RCC 7860 (cell line): ENCODE data around the gene CARD19.
A peak's percentile ranks its signal among the peaks of the same experiment; 100 is the strongest.
"Not testable (repeated sequence)": the region's sequence is repeated elsewhere in the genome, so short reads cannot be mapped to it uniquely, and the experiment has no call there.

Experiments
- DNase-seq: peaks from one replicate; pipeline ENCODE4 v3.0.0-alpha.2; 2015; ENCODE audit warnings: low spot score
- FAIRE-seq: peaks from 2 replicates; lab custom pipeline; 2012; peaks lifted over from hg19 to GRCh38; lab: Jason Lieb, UNC

CARD19 gene

DNA sequence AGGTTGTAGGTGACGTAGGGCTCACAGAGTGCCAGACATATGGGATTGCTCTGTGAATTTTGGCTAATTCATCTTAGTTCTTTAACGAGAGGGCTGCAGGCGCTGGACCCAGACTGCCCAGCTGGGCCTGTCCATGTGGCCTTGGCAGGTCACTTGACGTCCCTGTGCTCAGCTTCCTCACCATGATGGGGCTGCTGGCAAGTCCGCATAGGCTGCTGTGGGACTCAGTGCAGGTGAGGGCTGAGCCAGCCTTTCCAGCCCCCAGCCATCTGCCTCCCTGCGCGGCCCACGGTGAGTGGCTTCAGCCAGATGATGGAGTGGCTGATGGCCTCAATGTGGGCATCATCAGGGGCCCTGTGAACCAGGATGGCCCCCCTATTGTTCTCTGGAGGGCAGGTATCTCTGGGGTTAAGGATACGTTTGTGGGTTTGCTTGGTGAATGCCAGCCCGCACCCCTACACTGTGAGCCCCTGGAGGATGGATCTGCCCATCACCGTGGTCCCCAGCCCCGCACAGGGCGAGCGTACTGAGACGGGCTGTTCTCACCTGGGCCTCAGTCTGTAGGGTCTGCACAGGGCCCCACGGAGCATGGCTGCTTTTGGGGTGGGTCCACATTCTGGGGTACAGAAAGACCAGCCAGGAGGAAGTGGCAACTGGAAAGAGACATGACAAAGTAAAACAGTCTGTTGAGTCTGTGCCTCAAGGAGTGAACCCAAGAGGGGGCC lies 3.7 kb downstream of the CARD19 start:
- DNase-seq (no peak), FAIRE-seq (no peak)

DNA sequence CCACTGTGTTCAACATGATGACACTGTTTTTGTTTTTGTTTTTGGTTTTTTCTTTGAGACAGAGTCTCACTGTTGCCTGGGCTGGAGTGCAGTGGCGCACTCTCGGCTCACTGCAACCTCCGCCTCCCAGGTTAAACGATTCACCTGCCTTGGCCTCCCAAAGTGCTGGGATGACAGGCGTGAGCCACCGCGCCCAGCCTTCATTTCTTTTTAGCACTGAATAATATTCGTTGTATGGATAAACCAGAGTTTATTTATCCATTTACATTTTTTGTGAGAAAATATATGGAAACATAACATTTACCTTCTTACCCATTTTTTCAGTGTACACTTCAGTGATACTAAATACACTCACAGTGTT lies 4.2 kb downstream of the CARD19 start:
- DNase-seq, result no peak
- no peak for FAIRE-seq

DNA sequence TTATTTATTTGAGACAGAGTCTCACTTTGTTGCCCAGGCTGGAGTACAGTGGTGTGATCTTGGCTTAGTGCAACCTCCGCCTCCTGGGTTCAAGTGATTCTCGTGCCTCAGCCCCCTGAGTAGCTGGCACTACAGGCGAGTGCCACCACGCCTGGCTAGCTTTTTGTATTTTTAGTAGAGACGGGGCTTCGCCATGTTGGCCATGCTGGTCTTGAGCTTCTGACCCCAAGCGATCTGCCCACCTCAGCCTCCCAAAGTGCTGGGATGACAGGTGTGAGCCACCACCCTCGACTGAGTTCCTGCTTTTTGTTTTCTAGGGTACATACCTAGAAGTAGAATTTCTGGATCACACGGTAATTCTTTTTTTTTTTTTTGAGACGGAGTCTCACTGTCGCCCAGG lies 5.1 kb downstream of the CARD19 start:
- DNase-seq, FAIRE-seq: not testable (repeated sequence)

DNA sequence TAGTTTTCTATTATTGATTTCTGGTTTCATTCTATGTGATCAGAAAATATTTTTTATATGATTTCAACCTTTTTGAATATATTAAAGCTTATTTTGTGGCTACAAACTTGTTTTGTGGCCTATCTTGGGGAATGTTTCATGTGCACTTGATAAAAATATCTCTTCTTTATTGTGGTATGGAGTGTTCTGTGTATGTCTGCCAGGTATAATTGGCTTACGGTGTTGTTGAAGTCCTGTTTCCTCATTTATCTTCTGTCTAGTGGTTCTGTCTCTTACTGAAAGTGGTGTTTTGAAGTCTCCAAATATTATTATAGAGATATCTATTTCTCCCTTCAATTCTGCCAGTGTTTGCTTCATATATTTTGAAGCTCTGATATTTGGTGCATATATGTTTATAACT lies 9.6 kb downstream of the CARD19 start:
- no peak for DNase-seq
- no peak for FAIRE-seq

DNA sequence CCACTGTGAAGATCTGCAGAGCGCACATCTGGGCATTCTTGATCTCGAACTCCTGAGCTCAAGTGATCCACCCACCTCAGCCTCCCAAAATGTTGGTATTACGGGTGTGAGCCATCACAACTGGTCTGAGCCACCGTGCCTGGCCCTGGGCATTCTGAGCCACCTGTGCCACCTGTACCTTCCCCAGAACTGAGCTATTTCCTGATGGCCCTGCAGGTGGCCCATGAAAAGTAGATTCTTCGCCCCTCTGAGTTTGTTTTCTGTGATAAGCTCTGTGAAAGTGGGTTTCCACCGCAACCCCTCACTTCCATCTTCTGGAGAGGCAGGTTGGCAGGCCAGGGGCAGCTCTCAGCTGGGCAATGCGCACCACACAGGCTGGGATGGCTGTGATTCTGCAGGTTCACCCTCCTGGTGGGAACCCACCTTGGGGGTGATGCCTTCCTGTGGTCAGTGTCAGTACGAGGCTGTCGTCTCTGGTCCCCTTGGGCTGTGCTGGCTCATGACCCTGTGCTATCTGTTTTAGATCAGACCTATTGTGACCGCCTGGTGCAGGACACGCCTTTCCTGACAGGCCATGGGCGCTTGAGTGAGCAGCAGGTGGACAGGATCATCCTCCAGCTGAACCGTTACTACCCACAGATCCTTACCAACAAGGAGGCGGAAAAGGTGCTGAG lies 11.3 kb downstream of the CARD19 start:
- FAIRE-seq (no peak), DNase-seq (no peak)

DNA sequence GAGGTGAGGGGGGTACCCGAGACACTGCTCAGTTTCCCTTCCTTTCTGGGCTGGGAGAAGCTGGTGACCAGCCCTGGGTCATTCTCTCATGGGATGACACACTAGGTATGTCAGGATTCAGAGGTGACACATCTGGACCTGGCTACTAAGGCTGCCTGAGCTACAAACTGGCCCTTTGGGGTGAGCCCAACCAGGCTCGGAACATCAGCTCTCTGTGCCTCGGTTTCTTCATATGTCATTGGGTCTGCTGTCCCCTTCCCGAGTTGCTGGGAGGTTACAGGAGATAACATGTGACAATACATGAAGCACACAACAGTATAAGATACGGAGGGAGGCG lies 11.8 kb downstream of the CARD19 start:
- FAIRE-seq, result no peak
- no peak for DNase-seq

DNA sequence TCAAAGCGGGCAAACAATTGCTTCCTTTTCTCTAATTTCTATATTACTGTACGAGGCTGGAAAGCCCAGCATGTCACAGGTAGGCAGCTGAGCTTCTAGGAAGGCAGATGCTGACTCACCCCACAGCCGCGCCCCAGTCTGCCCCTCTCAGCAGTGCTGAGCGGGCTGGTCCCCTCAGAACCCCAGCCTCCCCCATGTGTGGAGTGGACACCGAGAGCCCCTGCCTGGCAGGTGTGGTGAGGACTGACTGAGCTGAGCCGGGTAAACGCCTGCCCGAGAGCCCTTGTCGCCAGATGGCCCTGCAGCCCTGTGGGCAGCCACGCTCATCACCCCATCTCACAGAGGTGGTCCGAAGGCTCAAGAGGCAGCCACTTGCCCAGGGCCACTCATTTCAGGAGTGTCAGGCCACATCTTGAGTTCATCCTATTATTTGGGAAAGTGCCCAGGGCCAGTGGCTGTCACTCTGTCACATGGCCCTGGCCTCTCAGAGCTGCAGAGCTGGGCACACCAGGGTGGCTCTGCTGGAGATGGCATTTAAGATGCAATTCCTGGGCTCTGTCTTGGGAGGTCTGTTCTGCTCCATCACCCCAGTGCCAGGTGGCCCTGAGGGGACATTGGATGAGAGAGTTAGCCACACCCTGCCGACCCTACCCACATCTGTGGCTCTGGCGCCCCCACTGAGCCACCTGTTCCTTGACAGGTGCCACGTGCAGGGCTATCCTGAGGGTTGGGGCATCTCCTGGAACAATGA lies 12.4 kb downstream of the CARD19 start:
- FAIRE-seq, result no peak
- DNase-seq, result no peak

DNA sequence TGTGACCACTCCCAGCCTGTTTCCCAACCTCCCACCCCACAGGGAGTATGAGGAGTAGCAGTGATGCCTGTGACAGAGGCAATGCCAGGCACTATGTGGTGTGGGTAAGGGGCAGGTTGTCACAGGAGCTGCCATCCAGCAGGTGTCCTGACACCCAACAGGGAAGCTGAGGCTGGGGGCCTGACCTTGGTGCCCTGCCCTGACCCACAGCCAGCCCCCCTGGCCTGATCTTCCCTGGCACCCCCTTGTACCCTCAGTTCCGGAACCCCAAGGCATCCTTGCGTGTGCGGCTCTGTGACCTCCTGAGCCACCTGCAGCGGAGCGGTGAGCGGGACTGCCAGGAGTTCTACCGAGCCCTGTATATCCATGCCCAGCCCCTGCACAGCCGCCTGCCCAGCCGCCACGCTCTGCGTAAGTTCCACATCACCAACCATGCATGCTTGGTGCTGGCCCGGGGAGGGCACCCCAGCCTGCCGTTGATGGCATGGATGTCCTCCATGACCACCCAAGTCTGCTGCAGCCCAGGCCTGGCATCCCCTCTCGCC lies 14.4 kb downstream of the CARD19 start:
- DNase-seq (no peak), FAIRE-seq (no peak)

DNA sequence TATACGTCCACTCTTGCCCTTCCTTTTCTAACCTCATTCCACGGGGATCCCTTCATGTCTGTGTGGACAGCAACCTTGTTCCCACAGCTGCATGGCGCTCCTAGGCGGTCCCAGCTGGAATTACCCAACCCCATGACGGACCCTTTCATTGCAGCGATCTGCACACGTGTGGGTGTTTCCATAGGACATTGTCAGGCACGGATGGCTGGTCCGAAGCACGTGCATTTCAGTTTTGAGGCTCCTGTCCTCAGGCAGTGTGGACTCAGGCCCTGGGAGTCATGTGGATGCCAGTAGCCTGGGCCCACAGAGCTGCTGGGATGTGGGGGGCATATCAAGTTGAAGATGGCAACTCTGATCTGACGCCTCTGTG lies 15.0 kb downstream of the CARD19 start:
- FAIRE-seq (no peak), DNase-seq (no peak)

DNA sequence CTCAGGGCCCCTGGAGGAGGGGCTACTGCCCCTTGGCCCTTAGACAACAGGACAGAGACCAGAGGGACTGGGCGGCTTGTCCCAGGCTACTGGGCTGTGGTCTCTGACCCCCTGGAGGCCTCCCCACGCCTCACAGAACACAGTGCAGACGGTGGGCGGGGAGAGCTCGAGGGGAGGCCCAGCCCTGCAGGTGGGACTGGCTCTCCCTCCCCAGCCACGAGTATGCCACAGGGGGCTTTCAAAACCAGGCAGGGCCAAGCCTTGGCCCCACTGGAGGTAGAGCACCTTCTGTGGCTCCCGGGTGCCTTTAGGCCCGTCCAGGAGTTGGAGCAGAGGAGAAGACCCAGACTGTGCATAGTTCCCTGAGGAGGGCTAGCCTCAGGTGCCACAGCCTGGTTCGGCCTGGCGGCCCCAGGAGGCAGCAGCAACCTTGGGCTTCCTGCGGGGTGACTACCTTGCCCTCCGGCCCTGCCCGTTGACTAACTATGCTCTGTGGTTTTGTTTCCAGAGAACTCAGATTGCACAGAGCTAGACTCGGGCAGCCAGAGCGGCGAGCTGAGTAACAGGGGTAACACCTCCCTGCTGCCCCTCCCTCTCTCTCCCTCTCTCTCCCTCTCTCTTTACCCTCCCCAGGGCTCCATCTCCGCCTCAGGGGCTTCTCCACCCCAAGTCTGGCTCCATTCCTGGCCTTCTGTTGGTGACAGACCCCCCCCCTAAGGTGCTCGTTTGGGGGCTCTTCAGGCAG lies 15.5 kb downstream of the CARD19 start:
- FAIRE-seq (no peak), DNase-seq (peak; percentile 43)

DNA sequence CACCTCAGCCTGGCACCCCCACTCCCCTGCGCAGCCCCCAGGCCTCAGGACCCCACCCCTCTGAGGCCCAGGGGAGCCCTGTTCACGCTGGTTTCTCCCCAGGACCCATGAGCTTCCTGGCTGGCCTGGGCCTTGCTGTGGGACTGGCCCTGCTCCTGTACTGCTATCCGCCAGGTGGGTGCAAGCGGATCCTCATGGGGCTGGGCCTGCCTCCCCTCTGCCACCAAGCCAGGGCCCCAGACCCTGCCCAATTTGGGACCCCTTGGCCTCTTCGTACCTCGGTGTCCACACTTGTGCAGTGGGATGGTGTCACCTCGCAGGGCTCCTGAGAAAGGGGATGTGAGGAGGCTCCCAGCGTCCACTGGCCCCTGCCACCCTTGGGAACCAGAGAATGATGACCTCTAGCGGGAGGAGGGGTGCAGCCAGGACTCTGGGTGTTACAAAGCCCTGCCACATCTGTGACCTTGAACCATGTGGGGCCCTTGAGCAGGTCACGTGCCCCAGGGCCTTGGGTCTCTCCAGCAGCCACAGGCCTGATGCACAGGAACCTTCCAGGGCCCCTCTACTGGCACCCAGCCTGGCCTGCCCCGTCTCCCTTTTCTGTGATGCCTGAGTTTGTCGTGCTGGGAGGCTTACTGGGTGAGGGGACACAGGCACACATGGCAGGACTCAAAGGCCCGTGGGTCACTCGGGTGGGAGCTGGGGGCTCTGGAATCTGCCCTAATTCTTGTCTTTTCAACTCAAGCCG lies 16.3 kb downstream of the CARD19 start:
- FAIRE-seq, result no peak

DNA sequence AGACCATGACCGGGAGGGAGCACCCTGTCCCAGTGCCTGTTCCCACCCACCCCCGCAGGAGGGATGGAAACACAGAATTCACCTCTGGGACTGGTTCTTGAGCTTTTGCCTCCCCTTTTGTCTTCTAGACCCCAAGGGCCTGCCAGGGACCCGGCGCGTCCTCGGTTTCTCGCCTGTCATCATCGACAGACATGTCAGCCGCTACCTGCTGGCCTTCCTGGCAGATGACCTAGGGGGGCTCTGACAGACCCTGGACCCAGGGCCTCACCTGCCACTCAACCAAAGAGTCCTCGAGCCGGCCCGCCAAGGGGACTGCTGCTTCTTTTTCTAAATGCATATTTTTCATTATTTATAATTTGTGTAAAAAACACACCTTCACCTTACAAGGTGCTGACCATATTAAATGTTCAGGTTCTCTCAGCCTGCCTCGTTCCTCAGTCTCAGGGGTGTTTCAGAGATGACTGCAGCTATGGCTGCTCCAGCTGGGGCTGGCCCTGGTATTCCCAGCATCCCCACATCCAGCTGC lies 16.9 kb downstream of the CARD19 start:
- no peak for DNase-seq
- FAIRE-seq, result no peak

More for the DNA sequence above, 16.3 kb downstream of the CARD19 start:
- DNase-seq, result no peak

DNA sequence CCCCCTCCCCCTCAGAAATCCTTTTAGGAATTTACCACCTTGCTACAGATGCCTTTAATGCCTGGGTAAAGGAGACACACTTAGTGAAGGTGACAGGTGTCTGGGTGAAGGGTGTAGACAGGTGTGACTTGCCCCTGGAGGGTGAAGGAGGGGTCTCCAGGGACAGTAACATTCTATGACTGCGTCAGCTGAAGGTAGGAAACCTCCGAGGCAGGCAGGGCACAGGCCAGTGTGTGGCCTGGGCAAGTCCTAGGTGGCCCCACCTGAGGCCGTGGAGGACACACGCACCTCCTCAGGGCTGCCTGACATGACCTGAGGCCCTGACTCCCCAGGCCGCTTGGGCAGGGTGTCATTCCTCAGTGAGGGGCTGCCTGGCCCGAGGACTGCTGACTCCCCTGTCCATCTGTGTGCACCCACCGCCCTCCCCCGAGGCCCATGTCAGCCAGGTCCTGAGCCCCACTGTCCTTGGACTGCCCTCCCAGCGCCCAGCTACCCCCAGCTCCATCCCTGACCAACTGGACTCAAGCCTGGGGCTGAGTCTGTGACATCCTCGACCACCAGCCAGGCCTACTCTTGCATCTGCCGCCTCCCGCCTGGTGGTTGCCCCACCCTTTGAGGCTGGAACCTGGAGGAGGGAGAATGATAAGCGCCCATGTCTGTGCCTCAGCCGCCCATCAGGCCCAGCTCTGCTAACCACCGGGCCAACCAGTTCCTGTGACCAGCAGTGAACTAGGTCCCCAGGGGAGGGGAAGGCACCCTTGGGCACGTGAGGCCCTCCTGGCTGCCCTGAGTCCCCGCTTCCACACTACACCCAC lies 18.4 kb downstream of the CARD19 start:
- FAIRE-seq (no peak), DNase-seq (no peak)

DNA sequence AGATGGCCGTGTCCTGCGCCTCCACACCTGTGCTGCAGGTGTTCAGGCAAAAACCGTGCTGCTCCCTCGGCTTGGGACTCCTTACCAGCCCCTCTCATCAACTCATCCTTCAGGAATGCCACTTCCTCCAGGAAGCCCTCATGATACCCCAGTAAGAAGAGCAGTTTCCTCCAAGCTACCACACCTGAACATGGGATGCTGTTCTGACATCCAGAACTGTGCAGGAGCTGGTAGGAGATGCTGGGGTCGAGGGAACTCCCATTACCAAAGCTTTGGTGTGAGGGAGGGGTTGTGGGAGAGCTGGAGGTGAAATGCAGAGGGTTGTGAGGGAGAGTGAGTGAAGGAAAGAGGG lies 18.9 kb downstream of the CARD19 start:
- no peak for FAIRE-seq
- DNase-seq, result no peak

DNA sequence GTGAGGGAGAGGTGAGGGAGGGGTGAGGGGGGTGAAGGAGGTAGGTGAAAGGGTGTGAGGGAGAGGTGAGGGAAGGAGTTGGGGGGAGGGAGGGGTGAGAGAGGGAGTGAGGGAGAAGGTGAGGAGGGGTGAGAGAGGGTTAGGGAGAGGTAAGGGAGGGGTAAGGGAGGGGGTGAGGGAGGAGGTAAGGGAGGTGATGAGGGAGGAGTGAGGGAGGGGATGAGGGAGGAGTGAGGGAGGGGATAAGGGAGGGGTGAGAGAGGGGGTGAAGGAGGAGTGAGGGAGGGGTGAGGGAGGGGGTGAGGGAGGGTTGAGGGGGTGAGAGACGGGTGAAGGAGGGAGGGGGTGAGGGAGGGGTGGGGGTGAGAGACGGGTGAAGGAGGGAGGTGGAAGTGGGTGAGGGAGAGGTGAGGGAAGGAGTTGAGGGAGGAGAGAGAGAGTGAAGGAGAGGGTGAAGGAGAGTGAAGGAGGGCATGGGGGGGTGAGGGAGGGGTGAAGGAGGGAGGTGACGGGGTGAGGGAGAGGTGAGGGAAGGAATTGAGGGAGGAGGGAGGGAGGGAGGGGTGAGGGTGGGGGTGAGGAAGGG lies 19.6 kb downstream of the CARD19 start:
- DNase-seq (no peak), FAIRE-seq (no peak)

DNA sequence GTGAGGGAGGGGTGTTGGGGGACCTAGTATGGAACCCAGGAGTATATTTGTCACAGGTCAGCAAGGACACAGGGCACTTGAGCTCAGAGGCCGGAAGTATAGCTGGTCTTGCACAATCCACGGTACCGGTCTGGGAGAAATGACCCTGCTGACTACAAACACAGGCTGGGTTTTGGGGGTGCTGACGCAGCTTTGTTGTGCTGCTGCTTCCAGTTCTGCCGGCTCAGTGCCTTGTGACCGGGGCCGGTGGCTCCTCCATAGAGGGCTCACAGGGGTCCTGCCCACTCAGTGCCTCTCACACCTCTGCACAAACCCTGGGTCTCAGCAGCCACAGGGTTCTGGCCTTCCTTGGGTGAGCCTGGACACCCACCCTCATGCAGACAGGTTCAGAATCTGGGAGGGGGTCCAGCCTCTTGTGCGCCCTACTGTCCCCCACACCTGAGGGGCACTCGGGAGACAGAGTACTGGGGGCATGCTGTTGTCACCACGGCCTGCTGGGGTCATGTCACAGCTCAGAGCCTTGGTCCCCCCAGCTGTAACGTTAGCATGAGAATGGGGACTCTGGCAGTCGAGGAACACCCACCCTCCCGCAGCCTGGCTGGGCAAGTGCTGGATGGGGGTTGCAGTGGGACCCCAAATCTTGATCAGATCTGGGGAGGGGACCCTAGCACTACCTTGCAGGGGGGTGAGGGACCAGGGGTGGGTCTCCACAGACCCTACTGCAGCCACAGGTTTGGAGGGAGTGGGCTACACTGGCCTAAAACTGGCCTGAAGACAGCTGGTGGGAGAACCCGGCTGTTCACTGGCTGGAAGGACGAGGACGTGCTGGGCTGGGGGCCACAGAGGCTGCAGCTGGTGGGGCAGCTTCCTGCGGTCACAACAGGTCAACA lies 20.3 kb downstream of the CARD19 start:
- peak; percentile 32 for DNase-seq
- FAIRE-seq, result no peak

DNA sequence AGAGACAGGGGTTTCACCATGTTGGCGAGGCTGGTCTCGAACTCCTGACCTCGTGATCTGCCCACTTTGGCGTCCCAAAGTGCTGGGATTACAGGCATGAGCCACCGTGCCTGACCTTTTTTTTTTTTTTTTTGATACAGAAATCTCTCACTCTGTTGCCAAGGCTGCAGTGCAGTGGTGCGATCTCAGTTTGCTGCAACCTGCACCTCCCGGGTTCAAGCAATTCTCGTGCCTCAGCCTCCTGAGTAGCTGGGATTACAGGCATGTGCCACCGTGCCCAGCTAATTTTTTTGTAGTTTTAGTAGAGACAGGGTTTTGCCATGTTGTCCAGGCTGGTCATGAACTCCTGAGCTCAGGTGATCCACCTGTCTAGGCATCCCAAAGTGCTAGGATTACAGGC lies 21.5 kb downstream of the CARD19 start:
- not testable (repeated sequence) for DNase-seq, FAIRE-seq
